Measurements from ENCODE around the gene SSBP3.

- TF ChIP-seq CTCF (IDR thresholded peaks at IDR 0.05; ENCODE audit: low read depth, low read length, missing input control): no peak
- TF ChIP-seq ZBTB33 (IDR thresholded peaks at IDR 0.05): no peak
- no peak for TF ChIP-seq ATF3 (IDR thresholded peaks at IDR 0.05)
- no peak for TF ChIP-seq RAD21 (IDR thresholded peaks at IDR 0.05)
- TF ChIP-seq REST (IDR thresholded peaks at IDR 0.05): no peak
- no peak for TF ChIP-seq GABPA (IDR thresholded peaks at IDR 0.05 in 1 of 2, conservative IDR thresholded peaks at IDR 0.05 in 1 of 2)
- no peak for TF ChIP-seq NR2F2 (IDR thresholded peaks at IDR 0.05)
These were observed 51.3 kb downstream of the SSBP3 start for GRCh38 chr1:54354899-54355298.

Data from liver (tissue), 3 donors.